T47D (cell line): Measurements from ENCODE around the gene DUSP7.
A peak's percentile ranks its signal among the peaks of the same experiment; 100 is the strongest.
"Not testable (repeated sequence)": the region's sequence is repeated elsewhere in the genome, so short reads cannot be mapped to it uniquely, and the experiment has no call there.

Source experiments
- DNase-seq, 2 experiments: peaks; one replicate each; pipeline versions ENCODE4 v3.0.0 to v3.0.0-alpha.2; 2011 to 2012; ENCODE audit warnings: low read depth in 1 of 2, low spot score in 1 of 2
- JUND ChIP-seq: IDR thresholded peaks from 2 replicates; pipeline ENCODE4 v1.6.1; 2012; ENCODE audit warnings: low read depth
- in situ Hi-C: cut with HindIII; loops from 2 replicates; pipeline ENCODE4 v1.10.0; 2016; ENCODE audit warnings: low sequenced_read_pairs, low pct_unique_long_range_greater_than_20kb

The DUSP7 gene

DNA sequence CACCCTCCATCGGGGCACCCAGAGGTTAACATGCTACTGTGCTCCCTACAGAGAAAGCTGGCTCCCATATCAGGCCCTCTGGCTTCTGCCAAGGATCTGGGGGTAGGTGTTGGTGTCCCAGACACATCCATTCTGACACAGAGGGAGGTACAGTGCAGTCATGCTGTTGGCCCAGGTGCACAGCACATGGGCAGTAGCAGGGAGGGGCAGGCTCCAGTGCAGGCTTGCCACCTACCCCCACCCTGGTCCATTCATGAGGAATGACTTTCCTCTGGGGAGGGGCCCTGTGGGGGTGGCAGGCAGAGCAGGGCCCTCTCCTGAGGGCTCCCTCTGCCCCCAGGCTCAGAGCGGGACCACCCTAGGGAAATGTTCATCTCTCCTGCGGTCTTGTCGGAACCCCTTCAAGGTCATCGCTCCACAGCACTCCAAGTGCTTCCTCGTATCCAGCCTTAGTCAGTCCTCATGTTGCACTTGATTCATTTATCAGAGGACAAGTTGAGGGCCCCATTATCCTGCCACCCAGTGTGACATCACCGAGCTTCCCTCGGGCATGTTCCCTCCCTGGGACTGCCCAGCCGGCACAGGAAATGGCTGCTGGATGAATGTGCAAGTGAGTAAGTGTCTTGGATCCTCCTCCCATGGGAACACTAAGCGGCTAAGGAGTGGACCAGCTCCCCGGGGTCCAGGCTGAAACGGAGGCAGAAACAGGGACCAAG is 10.0 kb downstream of the DUSP7 start:
- TF ChIP-seq JUND, result no peak
- in situ Hi-C loops, result no loop called here
- DNase-seq, result no peak

- no peak for TF ChIP-seq JUND
- no peak for DNase-seq
- in situ Hi-C loops, result no loop called here
Measured at GRCh38 chr3:52044869-52045619, 11.3 kb downstream of the DUSP7 start.

DNA sequence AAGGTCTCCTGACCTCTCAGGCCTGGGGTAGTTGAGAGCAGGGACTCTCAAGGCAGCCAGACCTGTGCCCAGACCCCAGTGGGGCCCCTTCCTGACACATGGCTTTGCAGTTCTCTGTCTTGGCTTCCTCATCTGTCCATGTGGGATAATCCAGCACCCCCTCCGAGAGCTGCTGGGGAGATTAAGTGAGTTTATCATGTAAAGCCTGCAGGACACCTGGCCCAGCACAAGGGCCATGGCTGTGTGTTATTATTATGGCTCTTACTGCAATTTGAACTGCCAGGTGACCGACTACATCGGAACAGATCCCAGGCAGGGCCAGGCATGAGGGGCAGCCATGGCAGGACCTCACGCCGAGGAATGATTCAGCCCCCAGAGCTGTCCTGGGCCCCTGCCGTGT is 12.6 kb downstream of the DUSP7 start:
- TF ChIP-seq JUND, result no peak
- in situ Hi-C loops, result no loop called here
- DNase-seq, result no peak

GRCh38 chr3:52043039-52043438 is 13.3 kb downstream of the DUSP7 start:
- in situ Hi-C loops, DNase-seq: not testable (repeated sequence)

- DNase-seq, result peak in 1 of 2 experiments; percentile 12
- no peak for TF ChIP-seq JUND
- in situ Hi-C loops, result no loop called here
Measured at GRCh38 chr3:52041118-52041731, 15.1 kb downstream of the DUSP7 start.

- TF ChIP-seq JUND, result no peak
- in situ Hi-C loops, result no loop called here
- no peak for DNase-seq
Measured at GRCh38 chr3:52040600-52040999, 15.8 kb downstream of the DUSP7 start.

DNA sequence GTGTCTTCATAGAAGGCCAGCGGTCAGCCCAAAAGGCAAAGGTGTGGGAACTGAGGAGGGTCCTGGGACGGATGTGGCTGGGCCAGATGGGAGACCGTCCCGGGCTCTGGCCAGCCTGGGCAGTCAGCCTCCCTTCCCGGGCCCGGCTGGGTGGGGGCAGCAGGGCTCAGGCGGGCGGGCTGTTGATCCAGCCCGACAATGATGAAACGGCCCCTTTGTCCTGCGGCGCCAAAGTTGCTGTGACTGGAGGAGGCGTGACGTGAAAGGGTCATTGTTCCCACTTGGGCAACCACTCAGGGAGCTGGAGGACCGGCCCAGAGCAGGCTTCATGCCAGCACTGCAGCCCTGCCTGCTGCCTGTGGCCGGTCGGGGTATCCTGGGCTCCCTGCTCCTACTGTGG is 16.5 kb downstream of the DUSP7 start:
- no peak for DNase-seq
- in situ Hi-C loops, result no loop called here

GRCh38 chr3:52039426-52039825 is 16.9 kb downstream of the DUSP7 start:
- in situ Hi-C loops, result no loop called here
- no peak for TF ChIP-seq JUND

More for the DNA sequence above, 16.5 kb downstream of the DUSP7 start:
- TF ChIP-seq JUND, result no peak

DNA sequence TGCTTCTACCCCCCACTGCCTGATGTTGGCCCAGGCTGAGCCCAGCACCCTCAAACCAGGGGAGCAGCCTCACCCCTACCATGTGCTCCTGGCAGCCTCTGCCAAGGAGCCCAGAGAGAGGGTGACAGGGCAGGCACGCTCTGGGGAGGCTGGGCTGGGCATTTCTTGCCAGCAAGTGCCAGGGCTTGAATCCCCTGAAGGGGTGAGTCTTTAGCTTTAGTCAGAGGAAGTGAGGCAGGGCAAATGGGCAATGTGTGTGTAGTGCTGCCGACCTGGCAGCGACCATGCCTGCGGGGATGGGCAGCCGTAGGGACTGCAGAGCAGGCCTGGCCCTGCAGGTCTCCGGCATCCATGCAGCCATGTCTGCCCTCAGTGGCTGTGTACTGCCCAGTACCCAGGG is 18.1 kb downstream of the DUSP7 start:
- no peak for TF ChIP-seq JUND
- in situ Hi-C loops, result no loop called here

More at GRCh38 chr3:52039426-52039825, 16.9 kb downstream of the DUSP7 start:
- no peak for DNase-seq

GRCh38 chr3:52037291-52037690 is 19.1 kb downstream of the DUSP7 start:
- TF ChIP-seq JUND, result no peak
- DNase-seq, result no peak
- in situ Hi-C loops, result no loop called here

More for the DNA sequence above, 18.1 kb downstream of the DUSP7 start:
- DNase-seq, result no peak

GRCh38 chr3:52036829-52037228 is 19.5 kb downstream of the DUSP7 start:
- no peak for DNase-seq
- TF ChIP-seq JUND, result no peak
- in situ Hi-C loops, result no loop called here

- TF ChIP-seq JUND, result no peak
- in situ Hi-C loops, result no loop called here
- no peak for DNase-seq
Measured at GRCh38 chr3:52036222-52036694, 20.1 kb downstream of the DUSP7 start.

DNA sequence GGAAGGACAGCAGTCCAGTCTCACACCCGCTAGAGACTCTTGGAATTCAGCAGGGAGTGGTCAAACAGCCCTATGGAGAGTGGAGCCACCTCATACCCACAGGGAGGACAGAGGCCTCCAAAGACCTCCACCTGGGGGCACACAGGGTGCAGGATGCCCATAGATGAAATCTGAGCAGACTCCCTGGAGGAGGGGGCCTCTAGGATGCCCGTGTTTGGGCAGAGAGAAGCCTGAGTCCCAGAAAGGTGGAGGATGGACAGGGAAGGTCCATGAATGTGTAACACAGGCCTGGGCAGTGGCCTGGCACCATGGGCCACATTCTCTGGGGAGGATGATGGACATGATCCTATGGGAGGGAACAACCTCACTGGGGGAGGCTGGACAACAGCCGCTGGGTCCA is 21.7 kb downstream of the DUSP7 start:
- no peak for TF ChIP-seq JUND
- in situ Hi-C loops, result no loop called here

More for the DNA sequence above, 21.7 kb downstream of the DUSP7 start:
- no peak for DNase-seq
